HUDEP-2 (cell line): ENCODE results near the gene ASAH2B.
"Not testable (repeated sequence)": the region's sequence is repeated elsewhere in the genome, so short reads cannot be mapped to it uniquely, and the experiment has no call there.

ENCODE experiments used
- DNase-seq, 76 experiments: peaks; one replicate each; lab custom pipeline; 2025; ENCODE audit not compliant: unreplicated experiment in 76 of 76; lab: John Stamatoyannopoulos, UW

ASAH2B gene

DNA sequence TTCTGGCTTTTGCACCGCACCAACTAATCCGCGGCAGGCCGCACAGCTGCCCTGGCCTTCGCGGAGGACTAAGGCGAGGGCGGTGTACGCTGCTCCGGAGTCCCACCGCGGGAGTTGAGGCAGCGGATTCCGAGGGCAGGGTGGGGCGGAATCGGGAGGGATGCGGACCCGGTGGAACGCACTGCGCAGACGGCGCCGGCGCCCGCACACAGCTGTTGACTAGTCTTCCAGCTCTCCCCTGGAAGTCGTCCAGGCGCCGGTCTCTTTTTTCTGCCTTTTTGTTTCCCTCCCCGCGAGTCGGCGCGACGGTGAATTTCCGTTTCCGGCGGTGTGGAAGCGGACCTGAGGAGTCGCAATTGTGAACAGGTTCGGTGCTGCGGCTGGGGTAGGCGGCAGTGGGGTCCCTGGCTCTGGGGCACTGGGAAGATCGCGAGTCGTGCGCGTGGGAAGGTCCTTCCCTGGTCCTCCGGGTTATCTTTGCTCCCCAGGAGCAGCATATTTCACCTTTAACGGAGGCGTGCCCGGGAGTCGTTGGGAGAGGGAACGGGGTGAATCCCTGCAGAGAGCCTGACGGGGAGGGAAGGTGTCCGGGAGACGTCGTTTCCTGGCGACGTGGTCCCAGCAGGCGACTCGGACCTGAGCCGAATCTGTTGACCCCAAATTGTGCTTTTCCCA, at the start of gene ASAH2B:
Gene ASAH2B, plus strand, starts transcription at position 319 of the 675 bp plus-strand sequence. CDS start 5,195 bp downstream, outside the sequence.
- peak in 74 of 76 experiments; percentile 7 to 82 (median 66) for DNase-seq

GRCh38 chr10:50697819-50698218, 41.9 kb upstream of the ASAH2B start:
- not testable (repeated sequence) for DNase-seq

DNA sequence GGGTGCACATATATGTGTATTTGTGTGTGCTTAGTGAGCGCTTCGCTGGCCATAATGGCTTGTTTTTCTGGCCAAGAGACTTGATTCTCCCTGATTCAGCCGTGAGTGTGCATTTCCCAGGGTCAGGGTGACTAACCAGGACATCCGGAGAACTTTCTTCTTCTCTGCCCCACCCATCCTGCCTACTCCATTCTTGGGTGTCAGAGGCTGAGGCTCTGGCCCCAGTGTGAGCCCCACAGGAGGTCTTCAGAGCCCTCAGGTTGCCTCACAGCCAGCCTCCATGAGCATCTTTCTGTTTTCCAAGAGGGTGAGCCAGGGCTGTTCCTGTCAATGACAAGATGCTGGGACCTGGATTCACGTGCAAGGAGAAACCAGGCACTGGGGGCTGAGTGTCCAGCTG, 37.8 kb upstream of the ASAH2B start:
- not testable (repeated sequence) for DNase-seq

DNA sequence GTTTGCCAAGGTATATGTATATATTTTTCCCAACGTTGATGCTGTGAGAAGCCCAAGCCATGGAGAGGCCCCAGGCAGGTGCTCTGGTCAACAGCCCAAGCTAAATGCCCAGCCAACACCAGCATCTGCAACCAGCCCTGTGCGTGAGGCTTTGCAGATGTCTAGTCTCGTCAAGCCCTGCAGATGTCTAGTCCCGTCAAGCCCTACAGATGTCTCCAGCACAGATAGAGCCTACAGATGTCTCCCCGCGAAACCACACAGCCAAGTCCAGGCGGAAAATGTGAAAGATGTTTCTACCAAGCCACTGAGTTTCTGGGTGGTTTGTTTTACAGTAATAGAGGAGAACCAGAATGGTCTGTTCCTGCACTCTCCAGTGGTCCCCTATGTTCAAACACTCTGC, 36.7 kb upstream of the ASAH2B start:
- DNase-seq = not testable (repeated sequence)

DNA sequence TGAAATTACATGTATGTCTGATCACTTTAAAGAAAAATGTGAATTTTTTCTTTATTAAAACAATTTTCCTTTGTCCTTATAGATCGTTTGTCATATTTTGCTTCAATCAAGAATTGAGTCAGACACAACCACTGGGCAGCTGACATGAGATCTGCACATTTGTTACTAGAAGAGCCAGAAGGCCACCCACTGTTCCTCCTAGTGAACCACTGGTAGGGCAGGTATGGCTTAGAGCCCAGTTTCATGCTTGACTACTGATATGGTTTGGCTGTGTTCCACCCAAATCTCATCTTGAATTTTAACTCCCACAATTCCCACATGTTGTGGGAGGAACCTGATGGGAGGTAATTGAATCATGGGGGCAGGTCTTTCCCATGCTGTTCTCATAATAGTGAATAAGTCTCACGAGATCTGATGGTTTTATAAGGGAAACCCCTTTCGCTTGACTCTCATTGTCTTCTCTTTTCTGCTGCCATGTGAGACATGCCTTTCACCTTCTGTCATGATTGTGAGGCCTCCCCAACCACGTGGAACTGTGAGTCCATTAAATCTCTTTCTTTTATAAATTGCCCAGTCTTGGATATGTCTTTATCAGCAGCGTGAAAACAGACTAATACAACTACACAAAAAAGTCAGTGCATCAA, 35.2 kb upstream of the ASAH2B start:
- peak in 58 of 76 experiments; percentile 0 to 68 (median 26) for DNase-seq

- DNase-seq = not testable (repeated sequence)
These were observed 33.7 kb upstream of the ASAH2B start for GRCh38 chr10:50706006-50706405.

GRCh38 chr10:50710241-50710640, 29.5 kb upstream of the ASAH2B start:
- DNase-seq = not testable (repeated sequence)

DNA sequence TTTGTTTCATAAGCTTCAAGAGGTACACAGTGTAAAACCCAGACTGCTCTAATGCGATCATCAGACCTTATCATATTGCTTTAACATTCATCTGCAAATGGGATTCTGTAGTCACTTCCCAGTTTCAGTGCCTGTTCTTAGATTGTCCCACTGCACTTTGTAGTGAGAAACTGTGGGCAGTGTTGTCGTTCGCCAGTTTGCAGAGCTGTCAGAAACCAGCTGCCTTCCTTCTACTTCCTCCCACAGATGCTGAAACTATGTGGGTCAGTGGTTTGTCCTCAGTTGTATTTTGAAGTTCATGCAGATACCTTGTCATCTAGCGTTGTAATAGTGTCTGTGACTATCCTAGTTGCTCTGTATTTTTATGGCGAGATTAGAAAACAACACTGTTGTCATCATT, 15.9 kb upstream of the ASAH2B start:
- DNase-seq = not testable (repeated sequence)

DNA sequence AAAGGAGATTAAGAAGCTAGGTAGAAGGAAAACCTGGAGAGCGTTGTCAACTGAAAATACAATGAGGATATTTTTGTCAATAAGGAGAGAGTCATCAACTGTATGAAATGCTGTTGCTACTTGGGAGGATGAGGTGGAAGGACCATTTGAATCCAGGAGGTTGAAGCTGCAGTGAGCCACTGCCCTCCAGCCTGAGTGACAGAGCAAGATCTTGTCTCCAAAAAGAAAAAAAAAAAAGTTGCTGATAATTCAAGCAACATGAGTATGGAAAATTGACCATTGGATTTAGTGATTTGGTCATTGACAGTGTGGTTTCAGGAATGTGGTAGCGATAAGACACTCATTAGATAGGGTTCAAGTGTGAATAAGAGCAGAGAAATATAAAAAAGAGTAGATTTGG, 11.6 kb upstream of the ASAH2B start:
- not testable (repeated sequence) for DNase-seq

- not testable (repeated sequence) for DNase-seq
These were observed 634 bp upstream of the ASAH2B start for GRCh38 chr10:50738987-50739617.

- DNase-seq = peak in 8 of 76 experiments; percentile 0 to 17 (median 7)
These were observed 535 bp downstream of the ASAH2B start for GRCh38 chr10:50740293-50740648.

DNA sequence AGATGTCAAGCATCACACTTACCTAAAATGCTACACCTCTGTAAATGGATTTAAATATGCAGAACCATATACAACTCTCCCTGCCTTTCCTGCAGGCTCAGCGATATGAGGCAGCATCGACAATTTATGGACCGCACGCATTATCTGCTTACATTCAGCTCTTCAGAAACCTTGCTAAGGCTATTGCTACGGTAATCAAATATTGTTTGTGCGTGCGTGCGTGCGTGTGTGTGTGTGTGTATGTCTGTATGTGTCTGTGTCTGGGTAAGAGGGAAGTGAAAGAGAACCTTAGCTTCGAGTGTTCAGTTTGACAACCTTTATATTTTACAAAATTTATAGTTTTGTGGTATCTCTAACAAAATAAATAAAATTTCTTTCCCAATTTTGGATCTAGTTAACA, 3.1 kb downstream of the ASAH2B start:
- DNase-seq = not testable (repeated sequence)

DNA sequence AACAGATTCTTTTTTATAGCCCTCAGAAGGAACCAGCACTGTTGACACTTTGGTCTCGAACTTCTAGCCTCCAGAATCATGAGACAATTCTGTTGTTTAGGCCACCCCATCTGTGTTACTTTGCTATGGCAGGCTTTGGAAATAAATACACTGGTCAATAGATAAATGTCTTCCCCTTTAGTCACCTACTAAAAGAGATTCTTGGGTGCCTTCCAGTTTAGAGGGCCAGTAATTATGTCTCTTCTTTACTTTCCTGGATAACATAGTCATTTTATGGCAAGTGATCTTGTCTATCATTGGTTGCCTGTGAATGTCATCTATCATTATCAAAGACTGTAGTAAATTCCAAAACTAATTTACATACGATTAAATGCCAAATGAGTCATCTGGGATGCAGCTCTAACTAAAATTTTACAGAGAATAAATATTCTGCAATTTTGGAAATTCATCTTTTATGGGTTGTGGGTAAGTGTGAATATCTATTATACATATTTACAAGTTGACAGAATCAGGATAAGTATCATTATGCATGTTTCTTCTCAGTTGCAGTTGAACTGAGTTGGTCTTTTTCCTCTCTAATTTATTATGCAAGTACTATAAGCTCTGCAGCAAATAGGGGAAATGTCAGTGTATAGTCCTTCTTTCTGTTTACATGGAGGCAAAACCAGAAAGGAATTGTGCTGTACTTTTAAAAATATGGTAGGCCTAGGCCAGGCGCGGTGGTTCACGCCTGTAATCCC, 27.2 kb downstream of the ASAH2B start:
- not testable (repeated sequence) for DNase-seq

- not testable (repeated sequence) for DNase-seq
These were observed 32.3 kb downstream of the ASAH2B start for GRCh38 chr10:50772042-50772441.

- DNase-seq = not testable (repeated sequence)
These were observed 35.1 kb downstream of the ASAH2B start for GRCh38 chr10:50774868-50775267.

GRCh38 chr10:50780036-50780435, 40.3 kb downstream of the ASAH2B start:
- DNase-seq = not testable (repeated sequence)

- not testable (repeated sequence) for DNase-seq
These were observed 42.3 kb downstream of the ASAH2B start for GRCh38 chr10:50782017-50782416.

DNA sequence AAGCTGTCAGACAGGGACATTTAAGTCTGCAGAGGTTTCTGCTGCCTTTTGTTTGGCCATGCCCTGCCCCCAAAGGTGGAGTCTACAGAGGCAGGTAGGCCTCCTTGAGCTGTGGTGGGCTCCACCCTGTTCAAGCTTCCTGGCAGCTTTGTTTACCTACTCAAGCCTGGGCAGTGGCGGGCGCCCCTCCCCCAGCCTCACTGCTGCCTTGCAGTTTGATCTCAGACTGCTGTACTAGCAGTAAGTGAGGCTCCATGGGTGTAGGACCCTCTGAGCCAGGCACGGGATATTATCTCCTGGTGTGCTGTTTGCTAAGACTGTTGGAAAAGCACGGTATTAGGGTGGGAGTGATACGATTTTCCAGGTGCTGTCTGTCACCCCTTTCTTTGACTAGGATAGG, 48.2 kb downstream of the ASAH2B start:
- DNase-seq = not testable (repeated sequence)

GRCh38 chr10:50788951-50789945, 49.5 kb downstream of the ASAH2B start:
- DNase-seq = peak in 1 of 76 experiments; percentile 7

GRCh38 chr10:50794490-50794889, 54.8 kb downstream of the ASAH2B start:
- DNase-seq = no peak
